UCSD-AML1 (cell line): ENCODE data around the gene PAAF1.

Experiments
- DNase-seq: peaks from one replicate; lab custom pipeline; 2025; ENCODE audit not compliant: unreplicated experiment; lab: John Stamatoyannopoulos, UW

PAAF1 gene

DNA sequence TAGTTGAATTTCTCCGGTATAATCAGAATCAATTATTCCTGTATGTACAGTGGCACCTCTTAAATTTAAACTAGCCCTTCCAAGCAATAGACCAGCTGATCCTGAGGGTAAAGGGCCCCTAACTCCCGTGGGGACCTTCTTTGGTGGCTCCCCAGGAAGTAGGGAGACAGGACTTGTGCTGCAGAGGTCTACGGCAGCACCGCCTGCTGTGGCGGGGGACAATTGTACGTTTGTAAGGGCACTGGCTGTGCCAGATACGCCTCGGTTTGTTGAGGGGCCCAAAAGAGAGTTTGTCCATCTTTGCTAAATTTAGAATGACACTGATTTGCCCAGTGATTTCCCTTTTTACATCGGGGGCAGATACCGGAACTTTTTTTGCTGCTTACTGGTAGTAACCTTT, 68.1 kb downstream of the PAAF1 start:
- no peak for DNase-seq

DNA sequence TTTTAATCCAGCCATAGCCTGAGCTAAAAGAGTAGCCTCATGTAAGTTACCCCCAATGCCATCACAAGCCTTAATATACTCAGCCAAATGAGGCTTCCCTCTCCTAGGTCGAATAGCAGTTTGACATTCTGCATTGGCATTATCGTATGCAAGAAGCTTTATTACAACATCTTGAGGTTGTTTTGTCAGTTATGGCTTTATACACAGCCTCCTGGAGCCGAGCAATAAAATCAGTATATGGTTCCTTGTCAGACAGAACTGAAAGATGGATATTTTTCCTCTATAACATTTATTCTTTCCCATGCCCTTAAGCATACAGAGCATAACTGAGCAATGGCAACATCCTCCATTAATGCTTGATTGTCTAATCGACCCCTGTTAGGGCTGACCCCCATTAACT, 68.6 kb downstream of the PAAF1 start:
- DNase-seq = no peak

DNA sequence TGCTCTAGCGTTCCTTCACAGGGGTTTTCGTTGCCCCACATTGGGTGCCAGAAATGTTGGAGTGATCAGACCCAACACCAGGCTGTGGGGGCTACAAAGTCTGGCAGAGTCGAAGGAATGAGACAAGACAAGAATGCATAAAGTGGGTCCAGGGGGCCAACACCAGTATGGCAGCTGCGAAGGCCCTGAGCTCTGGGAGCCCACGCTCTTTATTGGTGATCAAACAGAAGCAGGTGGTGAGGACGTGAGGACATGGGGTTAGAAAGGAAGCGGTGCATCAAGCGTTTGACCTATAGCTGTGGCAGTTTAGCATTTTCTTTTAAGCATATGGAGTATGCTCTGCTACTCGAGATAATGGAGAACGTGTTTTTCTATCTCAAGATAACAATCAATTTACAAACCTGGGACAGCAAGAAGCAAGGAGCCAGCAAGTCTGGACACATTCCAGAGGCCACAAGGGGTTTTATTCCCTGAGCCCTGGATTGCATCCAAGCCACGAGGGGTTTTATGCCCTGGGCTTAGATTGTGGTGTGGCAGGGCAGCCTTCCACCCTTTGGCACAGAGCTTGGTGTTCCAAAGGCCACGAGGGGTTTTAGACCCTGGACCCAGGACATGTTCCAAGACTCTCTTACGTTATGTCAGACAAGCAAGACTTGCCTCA, 70.1 kb downstream of the PAAF1 start:
- no peak for DNase-seq

DNA sequence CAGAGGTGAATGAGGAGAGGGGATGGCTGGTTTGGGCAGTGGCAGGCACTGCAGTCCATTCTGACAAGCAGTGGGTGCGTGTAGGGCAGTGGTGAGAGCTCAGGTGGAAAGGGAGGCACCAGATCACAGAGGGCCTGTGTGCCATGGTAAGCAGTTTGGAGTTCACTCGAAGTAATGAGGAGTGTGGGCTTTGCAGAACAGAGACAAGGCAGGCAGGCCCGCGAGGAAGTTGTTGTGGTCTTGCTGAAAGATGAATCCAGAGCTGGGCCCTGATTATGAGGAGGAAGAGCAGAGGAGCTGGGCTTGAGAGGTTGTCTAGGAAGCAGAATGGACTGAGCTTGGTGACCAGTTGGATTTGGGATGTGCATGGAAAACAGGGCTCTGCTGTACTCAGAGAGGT, 72.4 kb downstream of the PAAF1 start:
- no peak for DNase-seq

DNA sequence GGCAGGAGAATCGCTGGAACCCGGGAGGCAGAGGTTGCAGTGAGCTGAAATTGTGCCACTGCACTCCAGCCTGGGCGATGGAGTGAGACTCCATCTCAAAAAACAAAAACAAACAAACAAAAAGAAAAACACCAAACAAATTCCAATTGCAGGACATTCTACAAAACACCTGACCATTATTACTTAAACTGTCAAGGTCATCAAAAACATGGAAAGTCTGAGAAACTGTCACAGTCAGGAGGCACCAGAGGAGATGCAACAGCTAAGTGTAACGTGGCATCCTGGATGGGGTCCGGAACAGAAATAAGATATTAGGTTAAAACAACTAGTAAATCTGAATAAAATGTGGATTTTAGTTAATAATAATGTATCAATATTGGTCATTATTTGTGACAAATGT, 73.1 kb downstream of the PAAF1 start:
- no peak for DNase-seq

DNA sequence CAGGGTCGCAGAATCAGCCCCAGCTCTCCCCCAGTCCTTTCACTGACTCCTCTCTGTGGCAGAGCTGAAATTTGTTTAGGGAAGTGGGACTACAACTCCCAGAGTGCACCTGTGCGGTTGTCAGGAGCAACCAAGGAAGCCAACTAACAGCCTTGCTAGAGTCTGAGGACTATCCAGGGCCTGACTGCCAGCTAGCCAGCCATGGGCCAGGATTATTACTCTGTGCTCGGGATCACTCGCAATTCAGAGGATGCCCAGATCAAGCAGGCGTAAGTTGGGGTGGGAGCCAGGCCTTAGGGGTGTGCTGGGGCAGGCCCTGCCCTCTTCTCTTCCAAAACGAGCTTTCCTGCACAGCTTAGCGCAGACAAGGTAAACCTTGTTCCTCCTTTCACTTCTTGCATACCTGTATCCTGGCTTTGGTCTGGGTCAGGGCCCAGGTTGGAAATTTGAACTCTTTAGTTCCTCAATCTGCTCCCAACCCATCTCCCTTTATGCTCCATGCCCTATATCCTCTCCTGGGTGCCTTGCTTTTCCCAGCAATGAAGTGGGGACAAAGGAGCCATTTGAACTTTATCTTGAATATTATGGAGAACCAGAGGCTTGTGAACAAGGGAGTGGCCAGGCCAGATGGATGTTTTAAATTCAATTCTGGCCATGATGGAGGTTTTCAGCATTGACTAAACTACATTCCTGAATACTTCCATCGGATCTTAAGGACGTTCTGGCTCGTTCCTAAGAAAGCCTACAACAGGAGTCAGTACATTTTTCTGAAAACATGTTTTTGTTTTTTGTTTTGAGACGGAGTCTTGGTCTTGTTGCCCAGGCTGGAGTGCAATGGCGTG, 74.3 kb downstream of the PAAF1 start, which contains the start of gene DNAJB13:
TSS of gene DNAJB13 (plus strand) at position 158 of the 842 bp plus-strand sequence. CDS start at position 202, 44 bp downstream.
- DNase-seq = no peak

DNA sequence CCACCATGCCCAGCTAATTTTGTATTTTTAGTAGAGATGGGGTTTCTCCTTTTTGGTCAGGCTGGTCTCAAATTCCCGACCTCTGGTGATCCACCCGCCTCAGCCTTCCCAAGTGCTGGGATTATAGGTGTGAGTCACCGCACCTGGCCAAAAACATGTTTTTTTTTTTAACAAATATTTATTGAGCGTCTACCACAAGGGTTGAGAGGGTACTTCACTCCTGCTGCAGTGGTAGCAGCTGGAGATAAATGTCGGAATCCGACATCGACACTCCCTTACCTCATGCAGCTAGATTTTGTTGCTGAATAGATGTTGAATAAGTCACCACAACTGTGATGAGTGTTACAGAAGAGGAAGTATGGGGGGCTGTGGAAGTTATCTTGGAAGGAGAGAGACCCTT, 75.0 kb downstream of the PAAF1 start:
- no peak for DNase-seq

DNA sequence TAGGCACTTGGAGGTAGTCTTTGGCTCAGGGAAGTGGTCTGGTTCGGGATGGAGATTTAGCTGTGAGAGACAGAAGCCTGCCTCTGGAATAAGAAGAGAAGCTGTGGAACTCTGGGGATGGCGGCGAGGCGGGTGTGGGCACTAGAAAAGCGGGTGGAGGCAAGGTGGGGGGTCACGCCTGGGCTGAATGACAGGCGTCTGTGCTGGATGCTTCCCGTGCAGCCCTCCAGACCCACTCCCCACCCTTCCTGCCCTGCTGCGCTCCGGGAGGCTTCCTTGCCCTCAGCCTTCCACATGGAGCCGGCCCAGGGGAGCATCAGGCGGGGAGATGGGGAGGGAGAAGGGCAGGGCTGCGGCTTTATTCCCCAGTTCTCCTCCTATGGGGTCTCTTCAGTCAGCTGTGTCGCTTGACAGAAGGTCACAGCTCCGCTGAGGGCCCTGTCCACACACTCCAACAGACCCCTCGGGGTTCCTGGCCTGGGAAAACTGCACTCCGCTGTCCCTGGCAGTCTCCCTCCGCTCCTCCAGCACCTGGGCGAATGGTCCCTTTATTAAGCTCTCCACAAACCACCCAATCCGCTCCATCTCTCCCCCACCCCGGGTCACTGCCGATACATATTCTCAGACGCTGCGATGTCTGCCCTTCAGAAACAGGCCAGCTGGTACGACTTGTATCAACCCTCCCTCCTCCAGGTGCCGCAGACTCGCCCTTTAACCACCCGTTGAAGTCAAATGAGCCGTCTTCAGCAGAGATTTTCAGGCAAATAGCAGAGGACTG, 80.3 kb downstream of the PAAF1 start:
- no peak for DNase-seq

DNA sequence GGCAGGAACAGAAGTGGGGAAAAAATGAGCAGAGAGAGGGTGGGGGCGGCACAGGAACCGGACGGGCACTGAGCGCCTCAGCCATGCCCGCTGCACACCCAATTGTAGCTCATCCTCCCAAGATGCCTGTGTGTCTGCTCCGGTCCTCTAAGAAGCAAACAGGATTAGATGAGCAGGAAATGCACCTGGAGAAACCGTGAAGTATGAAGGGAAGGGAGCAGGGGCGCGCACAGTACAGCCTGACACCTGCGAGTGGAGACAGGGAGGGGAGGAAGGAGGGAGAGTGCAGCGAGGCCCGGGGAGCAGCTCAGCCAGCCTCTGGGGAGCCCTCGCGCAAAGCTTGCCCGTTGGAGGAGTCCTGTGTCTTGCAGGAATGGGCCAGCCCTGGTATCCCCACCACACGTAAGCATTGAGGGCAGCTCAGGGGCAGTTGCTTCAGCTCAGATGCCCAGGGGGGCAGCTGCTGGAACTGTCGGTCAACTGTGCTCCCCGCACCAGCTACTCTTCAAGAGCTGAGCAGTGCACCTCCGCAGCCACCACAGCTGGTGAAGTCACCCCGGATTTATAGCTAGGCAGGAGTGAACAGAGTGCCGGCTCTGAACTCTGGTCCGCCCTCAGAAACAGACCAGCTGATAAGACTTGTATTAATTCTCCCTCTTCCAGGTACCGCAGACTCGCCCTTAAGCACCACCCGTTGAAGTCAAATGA, 81.0 kb downstream of the PAAF1 start:
- DNase-seq = no peak

DNA sequence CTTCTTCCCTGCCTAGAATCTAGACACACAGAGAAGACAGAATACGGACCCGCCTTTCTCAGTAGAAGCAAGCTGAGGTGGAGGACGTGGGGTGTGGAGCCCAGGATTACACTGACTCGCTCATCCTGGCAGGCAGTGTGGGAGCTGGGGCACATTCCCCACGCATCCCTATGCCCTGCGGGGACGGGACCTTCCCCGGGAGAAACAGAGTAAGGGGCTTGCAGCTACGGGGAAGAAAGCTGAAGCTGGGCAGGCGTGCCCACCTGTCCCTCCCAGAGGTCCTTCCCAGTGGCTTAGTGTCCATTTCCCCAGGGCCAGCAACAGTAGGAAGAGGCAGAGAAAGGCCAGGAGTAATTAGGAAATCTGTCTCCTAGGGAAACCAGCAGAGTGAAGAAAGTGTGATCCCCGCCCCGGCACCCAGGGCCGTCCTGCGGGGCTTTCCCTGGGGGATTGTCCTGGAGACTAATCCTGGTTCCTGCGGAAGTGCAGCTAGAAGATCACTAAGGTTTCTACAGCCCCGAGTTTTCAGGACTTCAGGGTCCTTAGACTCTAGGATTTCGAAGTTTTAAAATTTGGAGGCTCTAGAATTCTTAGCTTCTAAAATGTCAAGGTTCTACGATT, 81.8 kb downstream of the PAAF1 start:
- DNase-seq = no peak

DNA sequence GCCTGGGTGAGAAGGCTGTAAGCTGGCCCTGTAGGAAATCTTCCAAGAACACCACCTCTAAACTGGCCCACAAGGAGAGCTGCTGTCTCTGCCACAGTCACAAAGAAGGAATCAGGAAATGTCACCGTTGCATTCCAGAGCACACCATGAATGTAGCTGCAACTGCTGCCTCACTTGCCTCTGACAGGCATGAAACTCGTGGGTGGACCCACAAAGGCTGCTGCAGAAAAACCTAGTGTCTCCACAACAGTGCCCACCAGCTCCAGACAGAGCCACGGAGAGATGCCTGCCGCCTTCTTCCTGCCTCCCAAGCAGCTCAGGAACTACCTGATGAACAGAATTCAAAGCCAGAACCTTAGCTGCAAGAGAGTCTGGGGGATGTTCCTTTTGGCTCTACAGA, 84.5 kb downstream of the PAAF1 start:
- DNase-seq = no peak

DNA sequence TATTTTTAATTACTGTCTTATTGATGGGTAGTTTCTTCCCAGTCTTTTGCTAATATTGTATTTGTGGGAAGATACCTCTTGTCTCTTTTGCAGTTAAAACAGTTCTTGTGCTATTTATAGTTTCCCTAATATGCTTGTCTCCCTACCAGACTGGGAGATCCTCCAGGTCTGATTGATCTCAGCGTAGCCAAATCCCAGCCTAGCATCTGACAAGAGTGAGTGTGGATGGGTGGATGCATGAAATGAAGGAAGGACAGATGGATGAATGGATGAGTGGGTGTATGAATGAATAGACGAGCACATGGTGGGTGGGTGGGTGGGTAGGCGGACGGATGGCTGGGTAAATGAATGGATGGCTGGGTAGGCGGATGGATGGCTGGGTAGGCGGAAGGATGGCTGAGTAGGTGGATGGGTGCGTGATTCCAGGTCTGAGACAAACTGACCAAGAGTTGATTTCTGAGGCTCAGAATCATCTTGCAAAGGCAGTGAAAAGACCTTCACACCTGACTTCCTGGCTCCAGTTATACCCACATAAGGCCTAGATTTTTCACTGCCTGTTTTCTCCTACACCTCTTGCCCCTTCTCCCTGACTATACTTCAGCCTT, 85.4 kb downstream of the PAAF1 start:
- no peak for DNase-seq

DNA sequence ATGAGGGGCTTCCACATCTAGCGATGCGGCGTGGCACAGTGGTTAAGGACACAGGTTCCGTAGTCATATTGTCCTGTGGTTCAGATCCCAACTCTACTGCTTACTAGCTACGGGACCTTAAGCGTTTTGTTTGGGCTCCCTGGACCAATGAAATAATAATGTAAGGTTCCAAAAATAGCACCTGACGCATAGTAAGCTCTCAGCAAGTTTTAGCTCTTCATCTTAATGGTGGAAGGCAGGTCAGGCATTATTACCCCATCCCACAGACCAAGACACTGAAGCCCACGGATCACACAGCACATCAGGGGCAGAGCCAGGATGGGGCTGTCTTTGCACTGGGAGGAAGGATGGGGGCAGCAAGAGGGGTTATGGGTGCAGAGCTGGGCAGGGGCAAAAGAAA, 87.1 kb downstream of the PAAF1 start:
- DNase-seq = no peak

DNA sequence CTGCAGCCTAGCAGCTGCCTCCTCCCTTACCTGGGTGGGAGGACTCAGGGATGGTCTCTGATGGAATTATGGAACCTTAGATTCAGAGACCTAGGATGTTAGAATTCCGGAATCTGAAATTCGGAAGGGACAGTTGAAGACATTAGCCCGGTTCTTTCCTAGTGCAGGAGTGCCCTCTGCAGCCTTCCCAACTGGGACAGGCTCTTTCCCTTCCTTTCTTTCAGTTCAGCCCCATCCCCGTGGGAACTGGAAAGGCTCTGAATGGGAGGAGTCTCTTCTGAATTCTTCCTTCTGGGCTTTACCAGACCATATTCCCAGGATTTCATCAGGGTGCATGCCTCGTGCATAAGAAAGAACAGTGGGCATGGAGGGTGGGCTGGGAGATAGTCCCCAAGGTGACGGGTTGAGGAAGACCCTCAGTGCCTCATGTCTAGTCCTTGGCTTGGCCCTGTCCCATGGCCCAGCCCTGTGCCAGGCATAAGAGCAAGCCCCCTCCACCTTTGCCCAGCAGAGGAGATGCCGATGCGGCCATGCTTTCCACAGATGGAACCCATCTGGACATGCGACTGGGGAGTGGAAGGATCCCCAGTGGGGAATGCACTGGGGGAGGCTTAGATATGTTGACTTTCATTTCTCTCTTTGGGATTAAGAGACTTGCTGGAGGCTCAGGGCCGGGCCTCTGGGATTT, 88.4 kb downstream of the PAAF1 start:
- no peak for DNase-seq

DNA sequence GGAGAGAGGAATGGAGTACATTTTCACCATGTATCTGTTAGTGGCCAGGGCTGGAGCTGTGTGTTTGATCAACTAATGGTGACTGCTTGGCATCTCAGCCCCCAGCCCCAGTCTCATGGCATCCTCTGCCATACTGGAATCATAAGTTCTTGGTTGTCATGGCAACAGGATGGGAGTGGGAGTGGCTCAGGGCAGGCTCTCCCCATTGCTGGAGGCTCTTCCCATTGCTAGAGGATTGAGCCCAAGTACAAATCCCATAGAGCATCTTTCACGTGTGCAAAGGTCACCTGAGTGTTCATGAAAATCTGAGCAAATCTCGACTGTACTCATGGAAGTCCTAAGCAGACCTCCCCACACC, 88.9 kb downstream of the PAAF1 start:
- DNase-seq = no peak

DNA sequence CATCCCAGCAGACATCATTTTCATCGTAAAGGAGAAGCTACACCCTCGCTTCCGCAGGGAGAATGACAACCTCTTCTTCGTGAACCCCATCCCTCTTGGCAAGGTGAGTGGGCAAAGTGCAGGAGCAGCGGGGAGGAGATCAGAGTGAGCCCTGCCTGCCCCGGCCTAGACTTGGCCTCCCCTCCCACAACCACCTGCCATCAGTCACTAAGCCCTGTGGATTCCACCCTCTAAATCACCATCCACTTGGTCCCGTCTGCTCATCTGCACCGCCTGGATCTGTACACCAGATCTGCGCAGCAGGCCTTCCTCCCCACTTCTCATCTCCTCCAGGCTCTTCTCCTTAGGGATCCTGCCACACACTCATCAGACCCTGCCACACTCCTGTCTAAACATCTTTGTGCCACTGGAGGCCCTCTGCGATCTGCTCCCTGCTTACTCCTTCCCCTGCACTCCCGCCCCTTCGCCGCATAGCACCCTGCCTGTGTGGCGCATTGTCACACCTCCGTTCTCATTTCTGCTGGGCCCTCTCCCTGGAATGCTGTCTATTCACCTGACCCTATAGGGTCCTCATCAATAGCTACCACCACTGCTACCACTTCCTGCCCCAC, 91.7 kb downstream of the PAAF1 start:
- DNase-seq = no peak

DNA sequence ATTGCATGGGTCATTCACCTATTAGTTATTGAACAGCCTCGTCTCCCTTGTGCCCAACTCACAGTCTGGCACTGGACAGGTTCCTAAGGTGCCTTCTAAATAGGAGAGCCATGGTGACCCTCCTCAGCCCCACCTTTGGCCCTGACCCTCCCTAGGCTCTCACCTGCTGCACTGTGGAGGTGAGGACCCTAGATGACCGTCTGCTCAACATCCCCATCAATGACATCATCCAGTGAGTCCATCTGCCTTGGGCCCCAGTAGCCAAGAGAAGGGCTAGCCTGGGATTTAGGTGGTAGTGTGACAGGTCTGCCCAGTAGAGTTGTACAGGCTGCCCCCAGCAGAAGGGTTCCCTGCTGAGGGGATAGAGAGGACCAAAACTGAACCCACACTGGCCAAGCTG, 92.3 kb downstream of the PAAF1 start:
- DNase-seq = no peak

DNA sequence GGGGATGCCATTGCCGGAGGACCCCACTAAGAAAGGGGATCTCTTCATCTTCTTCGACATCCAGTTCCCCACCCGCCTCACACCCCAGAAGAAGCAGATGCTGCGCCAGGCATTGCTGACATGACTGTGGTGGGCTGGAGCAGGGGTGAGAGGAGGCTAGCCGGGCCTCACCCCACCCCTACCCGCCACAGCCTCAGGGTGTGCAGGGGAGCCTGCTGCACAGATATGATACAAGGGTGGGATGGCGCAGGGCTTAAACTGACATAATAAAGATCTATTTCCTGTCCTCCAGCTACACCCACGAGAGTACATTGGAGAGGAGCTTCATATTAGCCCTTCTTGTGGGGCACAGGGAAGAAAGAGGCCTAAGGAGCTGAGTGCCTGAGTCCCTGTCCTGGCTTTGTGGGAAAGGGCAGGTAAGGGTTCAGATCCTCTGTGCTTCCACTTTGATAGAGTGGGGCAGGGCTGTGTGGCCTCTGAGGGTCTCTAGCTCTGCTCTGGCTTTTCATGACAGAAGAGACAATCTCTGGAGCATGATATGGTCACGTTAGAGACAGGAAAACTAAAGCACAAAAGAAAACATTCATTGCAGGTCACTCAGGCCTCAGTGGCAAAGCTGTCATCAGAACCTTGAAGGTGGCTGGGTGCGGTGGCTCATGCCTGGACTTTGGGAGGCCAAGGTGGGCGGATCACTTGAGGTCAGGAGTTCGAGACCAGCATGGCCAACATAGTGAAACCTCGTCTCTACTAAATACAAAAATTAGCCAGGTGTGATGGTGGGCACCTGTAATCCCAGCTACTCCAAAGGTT, 93.4 kb downstream of the PAAF1 start:
- DNase-seq = no peak
